M059J (cell line): ENCODE results near the gene LYPD6B. TPM values are rescaled to one million over a fixed set of nuclear protein-coding genes. Genes with fewer than 3 reads are reported as not detected.

Experiments used
- DNase-seq: peaks from one replicate; pipeline ENCODE4 v3.0.0-alpha.2; 2012; ENCODE audit warnings: low read depth
- total RNA-seq: library from RNA; depleted of rRNA; stranded (reverse); fragments of >200 nt; shearing (Covaris generic); gene quantifications from 2 replicates; pipeline ENCODE4 v1.2.3, GENCODE V29; 2014

Gene LYPD6B
- total RNA-seq, 1 experiment from 2014 or later, result 28.8 TPM

GRCh38 chr2:149070681-149071320 is 32.3 kb downstream of the LYPD6B start:
- no peak for DNase-seq

GRCh38 chr2:149075105-149075504 is 36.6 kb downstream of the LYPD6B start:
- DNase-seq, result no peak

- peak; percentile 72 for DNase-seq
Observed at GRCh38 chr2:149075853-149076252, 37.4 kb downstream of the LYPD6B start.

GRCh38 chr2:149076863-149077412 is 38.4 kb downstream of the LYPD6B start:
- peak; percentile 90 for DNase-seq

- no peak for DNase-seq
Observed at GRCh38 chr2:149077861-149078260, 39.4 kb downstream of the LYPD6B start.

GRCh38 chr2:149080099-149080498 is 41.6 kb downstream of the LYPD6B start:
- peak; percentile 76 for DNase-seq

GRCh38 chr2:149080971-149081370 is 42.5 kb downstream of the LYPD6B start:
- DNase-seq, result peak; percentile 80

- DNase-seq, result no peak
Observed at GRCh38 chr2:149082079-149082478, 43.6 kb downstream of the LYPD6B start.

- DNase-seq, result no peak
Observed at GRCh38 chr2:149082735-149083134, 44.2 kb downstream of the LYPD6B start.

- no peak for DNase-seq
Observed at GRCh38 chr2:149084924-149085795, 46.7 kb downstream of the LYPD6B start.

GRCh38 chr2:149087751-149088150 is 49.3 kb downstream of the LYPD6B start:
- no peak for DNase-seq

GRCh38 chr2:149089068-149089467 is 50.6 kb downstream of the LYPD6B start:
- no peak for DNase-seq

GRCh38 chr2:149090706-149091105 is 52.2 kb downstream of the LYPD6B start:
- peak; percentile 26 for DNase-seq

GRCh38 chr2:149093579-149093978 is 55.1 kb downstream of the LYPD6B start:
- no peak for DNase-seq

- peak; percentile 90 for DNase-seq
Observed at GRCh38 chr2:149094217-149095015, 55.9 kb downstream of the LYPD6B start.

GRCh38 chr2:149098701-149099100 is 60.2 kb downstream of the LYPD6B start:
- DNase-seq, result peak; percentile 90

- no peak for DNase-seq
Observed at GRCh38 chr2:149099298-149099697, 60.8 kb downstream of the LYPD6B start.

GRCh38 chr2:149100739-149101699 is 62.5 kb downstream of the LYPD6B start:
- DNase-seq, result no peak

GRCh38 chr2:149101818-149102217 is 63.3 kb downstream of the LYPD6B start:
- no peak for DNase-seq

- DNase-seq, result peak; percentile 41
Observed at GRCh38 chr2:149103081-149103620, 64.7 kb downstream of the LYPD6B start.
